HG03342 (cell line): ENCODE results near the gene LASP1.
"Not testable (repeated sequence)": the region's sequence is repeated elsewhere in the genome, so short reads cannot be mapped to it uniquely, and the experiment has no call there.

Experiments
- ATAC-seq: cut with Tn5 transposase; IDR thresholded peaks from one replicate; pipeline ENCODE4 v1.9.1; 2021; ENCODE audit warnings: mild to moderate bottlenecking, moderate library complexity; ENCODE audit not compliant: unreplicated experiment

LASP1 gene

GRCh38 chr17:38906460-38907228 is 36.8 kb downstream of the LASP1 start:
- no peak for ATAC-seq

DNA sequence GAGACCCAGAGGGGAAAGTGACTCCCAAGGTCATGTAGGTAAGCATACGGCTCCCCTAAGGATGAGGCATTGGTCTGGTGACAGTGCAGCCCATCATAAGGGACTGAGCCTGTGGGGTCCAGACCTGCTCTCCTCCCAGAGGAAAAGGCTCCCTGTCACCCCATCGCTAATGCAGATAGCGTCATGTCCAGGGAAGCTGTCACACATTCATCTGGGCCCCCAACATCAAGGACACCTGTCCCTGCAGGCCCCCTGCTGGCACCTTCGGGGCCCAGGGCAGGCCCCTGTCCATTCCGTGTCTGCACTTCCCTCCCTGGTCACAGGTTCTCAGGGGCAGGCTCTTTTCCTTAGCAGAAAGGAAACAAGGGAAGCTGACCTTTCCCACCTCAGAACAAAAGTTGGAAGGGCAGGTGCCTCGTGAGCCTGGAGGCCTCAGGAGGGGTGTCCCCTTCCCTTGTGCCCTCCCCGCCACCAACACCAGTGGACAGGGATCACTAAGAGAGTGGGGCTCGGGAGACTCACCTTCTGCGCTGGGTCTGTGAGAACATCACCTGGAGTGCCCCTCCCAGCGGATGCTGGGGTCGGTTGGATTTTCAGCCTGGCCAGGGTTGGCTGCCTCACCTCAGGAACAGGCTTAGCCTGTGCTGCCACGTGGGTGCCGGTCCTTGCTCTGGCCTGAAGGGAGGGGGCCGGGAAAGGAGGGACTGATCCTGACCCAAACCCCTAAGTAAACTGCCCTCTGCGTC is 38.2 kb downstream of the LASP1 start:
- ATAC-seq, result no peak

DNA sequence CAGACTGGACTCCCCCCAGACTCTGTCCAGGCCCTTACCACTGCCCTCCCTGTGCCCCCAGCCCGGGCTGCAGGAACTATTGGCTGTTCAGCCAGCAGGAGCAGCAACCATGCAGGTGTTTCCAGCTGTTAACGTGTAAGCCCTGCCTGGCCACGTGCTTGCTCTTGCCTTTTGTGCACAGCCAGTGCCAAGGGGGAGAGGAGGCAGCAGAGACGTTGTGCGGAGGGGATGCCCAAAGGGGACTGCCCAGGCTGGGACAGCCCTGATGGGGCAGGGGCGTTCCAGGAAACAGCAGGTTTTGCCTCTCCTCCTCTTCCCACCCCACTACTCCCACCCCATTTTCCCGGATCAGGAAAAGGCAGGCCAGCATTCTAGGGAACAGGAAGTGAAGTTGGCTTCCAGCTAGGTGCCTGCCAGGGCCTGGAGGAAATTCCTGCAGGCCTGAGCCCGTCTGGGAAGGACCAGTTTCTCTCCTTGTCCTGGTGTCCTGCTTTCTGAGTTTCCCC is 38.9 kb downstream of the LASP1 start:
- ATAC-seq, result no peak

DNA sequence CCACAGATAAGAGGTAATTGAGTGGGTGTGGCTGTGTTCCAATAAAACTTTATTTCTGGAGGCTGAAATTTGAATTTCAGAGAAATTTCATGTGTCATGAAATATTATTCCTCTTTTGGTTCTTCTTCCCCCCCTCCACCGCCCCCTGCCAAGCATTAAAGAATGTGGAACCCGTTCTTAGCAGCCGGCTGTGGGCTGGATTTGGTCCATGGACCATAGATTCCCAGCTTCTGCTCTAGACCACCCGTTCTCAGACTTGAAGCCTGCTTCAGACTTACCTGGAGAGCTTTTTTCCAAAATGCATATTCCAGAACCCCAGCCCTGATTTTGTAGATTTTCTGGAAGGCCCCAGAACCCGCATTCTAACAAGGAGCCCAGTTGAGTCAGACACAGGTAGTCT is 40.5 kb downstream of the LASP1 start:
- ATAC-seq, result no peak

- ATAC-seq, result no peak
Measured at GRCh38 chr17:38911081-38911730, 41.3 kb downstream of the LASP1 start.

- not testable (repeated sequence) for ATAC-seq
Measured at GRCh38 chr17:38911731-38912081, 41.8 kb downstream of the LASP1 start.

DNA sequence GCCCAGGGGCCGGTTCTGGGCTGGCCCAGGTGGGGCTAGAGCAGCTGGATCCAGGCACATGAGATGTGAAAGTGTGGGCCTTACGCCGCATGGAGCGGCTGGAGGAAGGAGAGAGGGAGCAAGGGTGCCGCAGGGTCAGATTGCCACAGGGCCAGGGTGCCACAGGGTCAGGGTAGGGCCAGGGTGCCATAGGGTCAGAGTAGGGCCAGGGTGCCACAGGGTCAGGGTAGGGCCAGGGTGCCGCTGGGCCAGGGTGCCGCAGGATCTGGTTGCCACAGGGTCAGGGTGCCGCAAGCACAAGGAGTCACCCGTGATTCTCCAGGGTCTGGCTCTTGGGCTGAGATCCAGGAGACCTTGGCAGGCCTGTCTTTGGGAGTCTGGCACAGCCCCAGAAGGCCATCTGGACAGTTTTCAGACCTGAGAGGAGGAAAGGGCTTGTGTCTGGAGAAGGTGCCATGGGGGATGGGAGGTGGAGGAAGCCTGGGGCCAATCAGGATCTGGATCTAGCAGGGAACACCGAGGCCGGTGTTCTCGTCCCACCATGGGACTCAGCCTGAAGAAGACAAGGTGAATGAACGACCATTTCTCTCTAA is 42.5 kb downstream of the LASP1 start:
- no peak for ATAC-seq

GRCh38 chr17:38914741-38915638 is 45.1 kb downstream of the LASP1 start:
- ATAC-seq, result no peak

GRCh38 chr17:38915639-38915995 is 45.8 kb downstream of the LASP1 start:
- ATAC-seq, result no peak

DNA sequence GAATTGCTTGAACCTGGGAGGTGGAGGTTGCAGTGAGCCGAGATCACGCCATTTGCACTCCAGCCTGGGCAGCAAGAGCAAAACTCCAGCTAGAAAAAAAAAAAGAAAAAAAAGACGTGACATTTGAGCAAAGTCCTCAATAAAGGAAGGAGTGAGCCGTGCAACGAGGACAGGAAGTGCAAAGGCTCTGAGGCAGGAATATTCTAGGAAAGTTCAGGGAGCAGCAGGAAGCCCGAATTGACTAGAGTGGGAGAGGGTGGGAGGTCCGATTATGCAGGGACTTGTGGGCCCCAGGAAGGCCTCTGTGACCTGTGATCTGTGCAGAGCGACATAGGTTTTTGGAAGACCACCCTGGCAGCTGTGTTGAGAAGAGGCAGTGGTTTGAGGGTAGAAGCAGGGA is 46.9 kb downstream of the LASP1 start:
- ATAC-seq, result no peak

GRCh38 chr17:38917259-38917658 is 47.4 kb downstream of the LASP1 start:
- no peak for ATAC-seq

- ATAC-seq, result no peak
Measured at GRCh38 chr17:38918129-38918913, 48.5 kb downstream of the LASP1 start.

- no peak for ATAC-seq
Measured at GRCh38 chr17:38918916-38919315, 49.1 kb downstream of the LASP1 start.

GRCh38 chr17:38919316-38920078 is 49.6 kb downstream of the LASP1 start:
- no peak for ATAC-seq

DNA sequence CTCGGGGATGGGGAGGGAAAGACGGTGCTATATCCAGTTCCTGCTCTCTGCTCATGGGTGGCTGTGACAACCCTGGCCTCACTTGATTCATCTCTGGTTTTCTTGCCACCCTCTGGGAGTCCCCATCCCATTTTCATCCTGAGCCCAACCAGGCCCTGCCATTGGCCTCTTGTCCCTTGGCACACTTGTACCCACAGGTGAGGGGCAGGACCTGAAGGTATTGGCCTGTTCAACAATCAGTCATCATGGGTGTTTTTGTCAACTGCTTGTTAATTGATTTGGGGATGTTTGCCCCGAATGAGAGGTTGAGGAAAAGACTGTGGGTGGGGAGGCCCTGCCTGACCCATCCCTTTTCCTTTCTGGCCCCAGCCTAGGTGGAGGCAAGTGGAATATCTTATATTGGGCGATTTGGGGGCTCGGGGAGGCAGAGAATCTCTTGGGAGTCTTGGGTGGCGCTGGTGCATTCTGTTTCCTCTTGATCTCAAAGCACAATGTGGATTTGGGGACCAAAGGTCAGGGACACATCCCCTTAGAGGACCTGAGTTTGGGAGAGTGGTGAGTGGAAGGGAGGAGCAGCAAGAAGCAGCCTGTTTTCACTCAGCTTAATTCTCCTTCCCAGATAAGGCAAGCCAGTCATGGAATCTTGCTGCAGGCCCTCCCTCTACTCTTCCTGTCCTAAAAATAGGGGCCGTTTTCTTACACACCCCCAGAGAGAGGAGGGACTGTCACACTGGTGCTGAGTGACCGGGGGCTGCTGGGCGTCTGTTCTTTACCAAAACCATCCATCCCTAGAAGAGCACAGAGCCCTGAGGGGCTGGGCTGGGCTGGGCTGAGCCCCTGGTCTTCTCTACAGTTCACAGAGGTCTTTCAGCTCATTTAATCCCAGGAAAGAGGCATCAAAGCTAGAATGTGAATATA is 50.8 kb downstream of the LASP1 start:
- ATAC-seq, result no peak

GRCh38 chr17:38921756-38922411 is 52.0 kb downstream of the LASP1 start:
- no peak for ATAC-seq

GRCh38 chr17:38922538-38923297 is 52.9 kb downstream of the LASP1 start:
- ATAC-seq, result no peak
